ENCODE measurements around the gene CAND1. TPM values are rescaled to one million over a fixed set of nuclear protein-coding genes. Genes with fewer than 3 reads are reported as not detected.

CAND1 gene
- total RNA-seq, 1 experiment from 2014 or later, result 117 TPM

- Histone ChIP-seq H3K9ac (ENCODE audit: low read length) (no peak overlapping the region), H3K9me2 (replicated peaks; ENCODE audit: insufficient read depth, low read length) (no peaks in the 10 kb centered on the region), H3K4me1 (ENCODE audit: low read length) (no peaks in the 10 kb centered on the region; the same call in 1 of the 2 replicates), H3K79me2 (ENCODE audit: low read length) (no peaks in the 10 kb centered on the region), H3K9me3 (ENCODE audit: low read length) (no peaks in the 10 kb centered on the region), H4K20me1 (ENCODE audit: insufficient read depth, low read depth, low read length) (no peaks in the 10 kb centered on the region), H3K4me2 (ENCODE audit: low read depth, low read length, poor library complexity, severe bottlenecking) (no peak overlapping the region), H3K36me3 (ENCODE audit: insufficient read depth, low read length) (no peaks in the 10 kb centered on the region), H3K4me3 (ENCODE audit: low read length) (no peak overlapping the region), H3K27ac (ENCODE audit: low read length) (no peak overlapping the region), H2AFZ (ENCODE audit: low read length) (no peak overlapping the region), H3K27me3 (ENCODE audit: low read length) (no peaks in the 10 kb centered on the region)
- DNase-seq, result no peak
Measured at GRCh38 chr12:67245571-67245970, 23.6 kb upstream of the CAND1 start.

GRCh38 chr12:67251012-67251411 lies 18.1 kb upstream of the CAND1 start:
- H3K4me2 ChIP-seq (ENCODE audit: low read depth, low read length, poor library complexity, severe bottlenecking), result no peak overlapping the region
- H3K79me2 ChIP-seq (ENCODE audit: low read length), result no peaks in the 10 kb centered on the region
- no peak overlapping the region for H2AFZ ChIP-seq (ENCODE audit: low read length)
- H4K20me1 ChIP-seq (ENCODE audit: insufficient read depth, low read depth, low read length), result no peaks in the 10 kb centered on the region
- no peaks in the 10 kb centered on the region for H3K36me3 ChIP-seq (ENCODE audit: insufficient read depth, low read length)
- no peaks in the 10 kb centered on the region for H3K9me2 ChIP-seq (replicated peaks; ENCODE audit: insufficient read depth, low read length)
- no peak overlapping the region for H3K9ac ChIP-seq (ENCODE audit: low read length)
- H3K27me3 ChIP-seq (ENCODE audit: low read length), result no peaks in the 10 kb centered on the region
- H3K9me3 ChIP-seq (ENCODE audit: low read length), result no peaks in the 10 kb centered on the region
- H3K4me3 ChIP-seq (ENCODE audit: low read length), result no peak overlapping the region
- no peak for DNase-seq
- H3K27ac ChIP-seq (ENCODE audit: low read length), result no peak overlapping the region
- H3K4me1 ChIP-seq (ENCODE audit: low read length), result no peaks in the 10 kb centered on the region; the same call in 1 of the 2 replicates

- Histone ChIP-seq H3K9ac (ENCODE audit: low read length) (no peak overlapping the region), H3K36me3 (ENCODE audit: insufficient read depth, low read length) (no peaks in the 10 kb centered on the region), H3K4me1 (ENCODE audit: low read length) (no peaks in the 10 kb centered on the region), H3K27me3 (ENCODE audit: low read length) (no peaks in the 10 kb centered on the region), H3K27ac (ENCODE audit: low read length) (no peak overlapping the region), H3K9me2 (replicated peaks; ENCODE audit: insufficient read depth, low read length) (no peaks in the 10 kb centered on the region), H2AFZ (ENCODE audit: low read length) (no peak overlapping the region), H3K9me3 (ENCODE audit: low read length) (no peaks in the 10 kb centered on the region), H3K4me3 (ENCODE audit: low read length) (no peak overlapping the region), H3K4me2 (ENCODE audit: low read depth, low read length, poor library complexity, severe bottlenecking) (no peak overlapping the region), H4K20me1 (ENCODE audit: insufficient read depth, low read depth, low read length) (no peaks in the 10 kb centered on the region), H3K79me2 (ENCODE audit: low read length) (no peaks in the 10 kb centered on the region)
- no peak for DNase-seq
Measured at GRCh38 chr12:67254372-67255026, 14.7 kb upstream of the CAND1 start.

- no peaks in the 10 kb centered on the region for H3K9me3 ChIP-seq (ENCODE audit: low read length)
- H3K36me3 ChIP-seq (ENCODE audit: insufficient read depth, low read length), result no peaks in the 10 kb centered on the region
- no peaks in the 10 kb centered on the region for H3K27me3 ChIP-seq (ENCODE audit: low read length)
- H3K4me3 ChIP-seq (ENCODE audit: low read length), result no peak overlapping the region
- no peak for DNase-seq
- H4K20me1 ChIP-seq (ENCODE audit: insufficient read depth, low read depth, low read length), result no peaks in the 10 kb centered on the region
- no peaks in the 10 kb centered on the region for H3K9me2 ChIP-seq (replicated peaks; ENCODE audit: insufficient read depth, low read length)
- H3K9ac ChIP-seq (ENCODE audit: low read length), result no peak overlapping the region
- no peak overlapping the region for H2AFZ ChIP-seq (ENCODE audit: low read length)
- no peaks in the 10 kb centered on the region for H3K4me1 ChIP-seq (ENCODE audit: low read length)
- no peak overlapping the region for H3K4me2 ChIP-seq (ENCODE audit: low read depth, low read length, poor library complexity, severe bottlenecking)
- H3K27ac ChIP-seq (ENCODE audit: low read length), result no peak overlapping the region
- H3K79me2 ChIP-seq (ENCODE audit: low read length), result no peaks in the 10 kb centered on the region
Measured at GRCh38 chr12:67256649-67257048, 12.5 kb upstream of the CAND1 start.

- no peak overlapping the region for H2AFZ ChIP-seq (ENCODE audit: low read length)
- no peak overlapping the region for H3K9ac ChIP-seq (ENCODE audit: low read length)
- no peaks in the 10 kb centered on the region for H3K9me3 ChIP-seq (ENCODE audit: low read length)
- no peak for DNase-seq
- H4K20me1 ChIP-seq (ENCODE audit: insufficient read depth, low read depth, low read length), result no peaks in the 10 kb centered on the region
- no peak overlapping the region for H3K4me3 ChIP-seq (ENCODE audit: low read length)
- no peaks in the 10 kb centered on the region for H3K9me2 ChIP-seq (replicated peaks; ENCODE audit: insufficient read depth, low read length)
- no peaks in the 10 kb centered on the region; the same call in 1 of the 2 replicates for H3K79me2 ChIP-seq (ENCODE audit: low read length)
- H3K27ac ChIP-seq (ENCODE audit: low read length), result no peak overlapping the region
- no peak overlapping the region for H3K4me2 ChIP-seq (ENCODE audit: low read depth, low read length, poor library complexity, severe bottlenecking)
- no peaks in the 10 kb centered on the region for H3K27me3 ChIP-seq (ENCODE audit: low read length)
- no peaks in the 10 kb centered on the region for H3K36me3 ChIP-seq (ENCODE audit: insufficient read depth, low read length)
- H3K4me1 ChIP-seq (ENCODE audit: low read length), result peaks cover 7% of the 10 kb centered on the region
Measured at GRCh38 chr12:67263471-67263870, 5.7 kb upstream of the CAND1 start.

GRCh38 chr12:67268335-67268895 lies 743 bp upstream of the CAND1 start:
- peak; percentile 98 for DNase-seq
- Histone ChIP-seq H2AFZ (ENCODE audit: low read length) (peak overlapping the region; percentile 84), H3K4me3 (ENCODE audit: low read length) (peak overlapping the region; percentile 96)

GRCh38 chr12:67269633-67270573 lies 745 bp downstream of the CAND1 start:
- H2AFZ ChIP-seq (ENCODE audit: low read length), result peak overlapping the region; percentile 70; the same call in 1 of the 2 replicates
- no peaks in the 10 kb centered on the region for H3K9me3 ChIP-seq (ENCODE audit: low read length)
- peaks cover 45% of the 10 kb centered on the region for H3K4me1 ChIP-seq (ENCODE audit: low read length)
- peak overlapping the region; percentile 98 for H3K9ac ChIP-seq (ENCODE audit: low read length)
- peak overlapping the region; percentile 95 for H3K4me2 ChIP-seq (ENCODE audit: low read depth, low read length, poor library complexity, severe bottlenecking)
- H3K4me3 ChIP-seq (ENCODE audit: low read length), result peak overlapping the region; percentile 96
- DNase-seq, result peak; percentile 77
- H3K27me3 ChIP-seq (ENCODE audit: low read length), result no peaks in the 10 kb centered on the region
- peak overlapping the region; percentile 83 for H3K27ac ChIP-seq (ENCODE audit: low read length)
- peaks cover 20% of the 10 kb centered on the region; the same call in 1 of the 2 replicates for H3K36me3 ChIP-seq (ENCODE audit: insufficient read depth, low read length)
- H3K79me2 ChIP-seq (ENCODE audit: low read length), result peaks cover 57% of the 10 kb centered on the region
- peaks cover 29% of the 10 kb centered on the region for H4K20me1 ChIP-seq (ENCODE audit: insufficient read depth, low read depth, low read length)
- no peaks in the 10 kb centered on the region for H3K9me2 ChIP-seq (replicated peaks; ENCODE audit: insufficient read depth, low read length)

More at GRCh38 chr12:67268335-67268895, 743 bp upstream of the CAND1 start:
- Histone ChIP-seq H4K20me1 (ENCODE audit: insufficient read depth, low read depth, low read length) (peaks cover 22% of the 10 kb centered on the region), H3K9ac (ENCODE audit: low read length) (peak overlapping the region; percentile 98), H3K9me2 (replicated peaks; ENCODE audit: insufficient read depth, low read length) (no peaks in the 10 kb centered on the region), H3K4me2 (ENCODE audit: low read depth, low read length, poor library complexity, severe bottlenecking) (peak overlapping the region; percentile 95), H3K9me3 (ENCODE audit: low read length) (no peaks in the 10 kb centered on the region), H3K27me3 (ENCODE audit: low read length) (no peaks in the 10 kb centered on the region), H3K27ac (ENCODE audit: low read length) (peak overlapping the region; percentile 83), H3K36me3 (ENCODE audit: insufficient read depth, low read length) (peaks cover 9% of the 10 kb centered on the region; the same call in 1 of the 2 replicates), H3K4me1 (ENCODE audit: low read length) (peaks cover 33% of the 10 kb centered on the region), H3K79me2 (ENCODE audit: low read length) (peaks cover 42% of the 10 kb centered on the region)

GRCh38 chr12:67270622-67271021 lies 1.5 kb downstream of the CAND1 start:
- Histone ChIP-seq H2AFZ (ENCODE audit: low read length) (no peak overlapping the region), H3K27me3 (ENCODE audit: low read length) (no peaks in the 10 kb centered on the region), H3K27ac (ENCODE audit: low read length) (peak overlapping the region; percentile 83), H3K9ac (ENCODE audit: low read length) (peak overlapping the region; percentile 98), H3K4me2 (ENCODE audit: low read depth, low read length, poor library complexity, severe bottlenecking) (peak overlapping the region; percentile 95), H3K4me3 (ENCODE audit: low read length) (peak overlapping the region; percentile 96), H3K9me3 (ENCODE audit: low read length) (no peaks in the 10 kb centered on the region), H4K20me1 (ENCODE audit: insufficient read depth, low read depth, low read length) (peaks cover 32% of the 10 kb centered on the region), H3K9me2 (replicated peaks; ENCODE audit: insufficient read depth, low read length) (no peaks in the 10 kb centered on the region), H3K4me1 (ENCODE audit: low read length) (peaks cover 45% of the 10 kb centered on the region), H3K79me2 (ENCODE audit: low read length) (peaks cover 64% of the 10 kb centered on the region), H3K36me3 (ENCODE audit: insufficient read depth, low read length) (peaks cover 22% of the 10 kb centered on the region; the same call in 1 of the 2 replicates)
- DNase-seq, result peak; percentile 44

Measured in Karpas-422 (cell line).